Mucosa of rectum (tissue), 2 donors: ENCODE measurements around the gene APELA.

ENCODE experiments used
- H3K27ac ChIP-seq, 2 donors: one replicate each; pipeline ENCODE4 v1.7.0; 2013; ENCODE audit warnings: inconsistent platforms in 2 of 2, low read depth in 2 of 2, low read length in 2 of 2
- H3K27me3 ChIP-seq, 2 donors: one replicate each; pipeline ENCODE4 v1.7.0; 2013; ENCODE audit warnings: low read length in 2 of 2; ENCODE audit not compliant: control insufficient read depth in 2 of 2, insufficient read depth in 2 of 2
- H3K36me3 ChIP-seq, 2 donors: one replicate each; pipeline ENCODE4 v1.7.0; 2013; ENCODE audit warnings: low read length in 2 of 2; ENCODE audit not compliant: control insufficient read depth in 2 of 2, insufficient read depth in 2 of 2
- H3K4me1 ChIP-seq, 2 donors: one replicate each; pipeline ENCODE4 v1.7.0; 2013; ENCODE audit warnings: low read length in 2 of 2, mild to moderate bottlenecking in 1 of 2; ENCODE audit not compliant: control insufficient read depth in 2 of 2, insufficient read depth in 2 of 2
- H3K4me3 ChIP-seq, 2 donors: one replicate each; pipeline ENCODE4 v1.7.0; 2013; ENCODE audit warnings: low read length in 2 of 2
- H3K9ac ChIP-seq, 2 donors: one replicate each; pipeline ENCODE4 v1.7.0; 2013; ENCODE audit warnings: low read length in 2 of 2, low read depth in 1 of 2, mild to moderate bottlenecking in 1 of 2
- H3K9me3 ChIP-seq, 2 donors: one replicate each; pipeline ENCODE4 v1.7.0; 2013; ENCODE audit warnings: low read length in 2 of 2; ENCODE audit not compliant: control insufficient read depth in 2 of 2
- donor health status: healthy.
- donor health status: Normal muscosa, but diverticular disease.

APELA gene, protein sequence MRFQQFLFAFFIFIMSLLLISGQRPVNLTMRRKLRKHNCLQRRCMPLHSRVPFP

GRCh38 chr4:164876700-164877324 lies at the start of gene APELA:
TSS of gene APELA (plus strand) at chr4:164877178. CDS start at chr4:164877332, 154 bp downstream.
- no peak within 1 kb of the TSS for H3K4me3 ChIP-seq
- H3K9ac ChIP-seq: no peak within 1 kb of the TSS
- H3K4me1 ChIP-seq: peaks cover 0 to 3% of the 10 kb centered on the region in 2 donors
- no peaks in the 10 kb centered on the region for H3K9me3 ChIP-seq
- H3K27me3 ChIP-seq: no peaks in the 10 kb centered on the region
- no peak within 1 kb of the TSS for H3K27ac ChIP-seq
- H3K36me3 ChIP-seq: no peaks in the 10 kb centered on the region

GRCh38 chr4:164828955-164829354 lies 48.0 kb upstream of the APELA start:
- Histone ChIP-seq H3K27me3 (no peaks in the 10 kb centered on the region), H3K36me3 (no peaks in the 10 kb centered on the region), H3K4me3 (no peak overlapping the region), H3K9ac (no peak overlapping the region), H3K9me3 (no peaks in the 10 kb centered on the region), H3K4me1 (no peaks in the 10 kb centered on the region), H3K27ac (no peak overlapping the region)

DNA sequence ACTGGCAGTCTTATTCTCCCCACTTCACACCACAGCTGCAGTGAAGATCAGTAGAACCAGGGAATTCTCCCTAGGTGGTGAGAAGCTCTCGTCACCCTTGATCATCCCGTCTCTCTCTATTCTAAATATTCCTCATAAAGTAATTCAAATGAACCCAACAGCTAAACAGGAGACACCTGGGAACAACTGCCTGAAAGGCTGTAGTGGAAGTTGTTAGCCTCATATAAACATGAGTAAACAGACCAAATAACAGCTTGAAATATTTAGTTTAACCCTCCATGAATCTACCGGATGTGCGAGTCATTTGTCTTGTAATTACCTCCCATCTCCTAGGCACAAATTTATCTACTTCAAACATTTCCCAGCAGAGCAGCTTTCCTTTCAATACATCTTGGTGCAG lies 30.4 kb upstream of the APELA start:
- no peaks in the 10 kb centered on the region for H3K9me3 ChIP-seq
- no peaks in the 10 kb centered on the region for H3K27me3 ChIP-seq
- no peak overlapping the region for H3K27ac ChIP-seq
- H3K9ac ChIP-seq: no peak overlapping the region
- H3K36me3 ChIP-seq: no peaks in the 10 kb centered on the region
- H3K4me1 ChIP-seq: no peaks in the 10 kb centered on the region
- H3K4me3 ChIP-seq: no peak overlapping the region

- Histone ChIP-seq H3K4me3 (no peak overlapping the region), H3K27me3 (no peaks in the 10 kb centered on the region), H3K9ac (no peak overlapping the region), H3K4me1 (no peaks in the 10 kb centered on the region), H3K9me3 (no peaks in the 10 kb centered on the region), H3K36me3 (no peaks in the 10 kb centered on the region), H3K27ac (no peak overlapping the region)
Observed at GRCh38 chr4:164847016-164847415, 30.0 kb upstream of the APELA start.

GRCh38 chr4:164847967-164848649 lies 28.9 kb upstream of the APELA start:
- Histone ChIP-seq H3K36me3 (no peaks in the 10 kb centered on the region), H3K27me3 (no peaks in the 10 kb centered on the region), H3K4me1 (no peaks in the 10 kb centered on the region), H3K27ac (no peak overlapping the region), H3K4me3 (no peak overlapping the region), H3K9me3 (no peaks in the 10 kb centered on the region), H3K9ac (no peak overlapping the region)

DNA sequence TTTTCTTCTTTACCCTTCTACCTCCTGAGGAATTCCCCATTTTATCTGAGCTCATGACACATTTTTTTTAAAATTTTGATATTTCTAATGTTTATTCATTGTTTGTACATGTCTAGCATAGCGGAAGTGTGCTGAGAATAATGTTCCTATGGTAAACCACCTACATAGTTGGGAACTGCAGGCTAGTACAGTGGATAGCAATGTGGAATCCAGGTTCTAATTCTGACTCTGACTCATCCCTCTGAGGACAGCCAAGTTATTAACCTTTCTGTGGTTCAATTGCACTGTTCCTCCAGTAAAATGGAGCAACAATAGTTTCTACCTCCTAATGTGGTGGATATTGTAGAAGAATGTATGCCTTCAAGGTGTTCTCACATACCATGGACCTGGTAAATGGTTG lies 20.6 kb upstream of the APELA start:
- Histone ChIP-seq H3K36me3 (no peaks in the 10 kb centered on the region), H3K4me1 (no peaks in the 10 kb centered on the region), H3K27ac (no peak overlapping the region), H3K9me3 (no peaks in the 10 kb centered on the region), H3K27me3 (no peaks in the 10 kb centered on the region), H3K9ac (no peak overlapping the region), H3K4me3 (no peak overlapping the region)

GRCh38 chr4:164866817-164867490 lies 10.0 kb upstream of the APELA start:
- H3K4me3 ChIP-seq: no peak overlapping the region
- H3K27me3 ChIP-seq: no peaks in the 10 kb centered on the region
- H3K36me3 ChIP-seq: no peaks in the 10 kb centered on the region
- no peaks in the 10 kb centered on the region for H3K4me1 ChIP-seq
- no peak overlapping the region for H3K27ac ChIP-seq
- H3K9me3 ChIP-seq: no peaks in the 10 kb centered on the region
- H3K9ac ChIP-seq: no peak overlapping the region

- H3K27ac ChIP-seq: no peak overlapping the region
Observed at GRCh38 chr4:164871673-164872072, 5.3 kb upstream of the APELA start.

GRCh38 chr4:164872481-164872880 lies 4.5 kb upstream of the APELA start:
- H3K27ac ChIP-seq: no peak overlapping the region
- no peak overlapping the region for H3K9ac ChIP-seq
- H3K4me1 ChIP-seq: peaks cover 0 to 3% of the 10 kb centered on the region in 2 donors
- no peaks in the 10 kb centered on the region for H3K9me3 ChIP-seq
- no peaks in the 10 kb centered on the region for H3K36me3 ChIP-seq
- no peaks in the 10 kb centered on the region for H3K27me3 ChIP-seq
- no peak overlapping the region for H3K4me3 ChIP-seq

More at GRCh38 chr4:164871673-164872072, 5.3 kb upstream of the APELA start:
- no peaks in the 10 kb centered on the region for H3K36me3 ChIP-seq
- H3K4me1 ChIP-seq: peaks cover 0 to 1% of the 10 kb centered on the region in 2 donors
- H3K4me3 ChIP-seq: no peak overlapping the region
- no peaks in the 10 kb centered on the region for H3K9me3 ChIP-seq
- H3K9ac ChIP-seq: no peak overlapping the region
- no peaks in the 10 kb centered on the region for H3K27me3 ChIP-seq

DNA sequence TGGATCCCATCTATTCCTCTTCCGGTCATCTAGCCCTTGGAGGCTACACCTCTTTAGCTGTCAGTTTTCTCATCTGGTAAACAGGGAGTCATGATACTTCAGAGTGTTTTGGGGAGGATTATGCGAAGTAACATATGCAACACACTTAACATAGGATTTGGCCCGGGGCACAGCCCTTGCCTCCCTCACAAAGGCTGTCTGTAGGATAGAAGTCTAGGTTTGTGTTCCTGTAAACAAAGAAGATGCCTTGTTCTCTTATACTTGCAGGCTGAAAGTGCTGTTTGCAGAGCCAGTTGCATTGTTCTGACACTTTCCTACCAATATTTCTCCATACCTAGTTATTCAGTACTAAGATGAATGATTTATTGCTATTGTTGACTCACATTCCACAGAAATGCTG lies 2.2 kb upstream of the APELA start:
- H3K36me3 ChIP-seq: no peaks in the 10 kb centered on the region
- no peak overlapping the region for H3K9ac ChIP-seq
- H3K4me1 ChIP-seq: peaks cover 0 to 3% of the 10 kb centered on the region in 2 donors
- H3K9me3 ChIP-seq: no peaks in the 10 kb centered on the region
- H3K27ac ChIP-seq: no peak overlapping the region
- H3K27me3 ChIP-seq: no peaks in the 10 kb centered on the region
- no peak overlapping the region for H3K4me3 ChIP-seq
